Cardiac fibroblast (primary cell): ENCODE results near the gene KIAA1755.

Experiments
- DNase-seq, 2 donors: peaks; one replicate each; pipeline versions ENCODE4 v3.0.0 to v3.0.0-alpha.2; 2010; ENCODE audit warnings: low read depth in 2 of 2
- H3K4me3 ChIP-seq, 2 donors: replicated peaks in 1 of 2; 1 replicate in 1 of 2; 2 replicates in 1 of 2; pipeline ENCODE4 v1.5.1; 2011; ENCODE audit warnings: low read depth in 2 of 2, low read length in 2 of 2, mild to moderate bottlenecking in 2 of 2, moderate library complexity in 1 of 2
- CTCF ChIP-seq: IDR thresholded peaks from one replicate; pipeline ENCODE4 v1.5.1; 2011; ENCODE audit warnings: low read depth, mild to moderate bottlenecking, low read length, inconsistent platforms

Gene KIAA1755

GRCh38 chr20:38278763-38279162 lies 18.2 kb upstream of the KIAA1755 start:
- TF ChIP-seq CTCF = no peak
- H3K4me3 ChIP-seq = no peak overlapping the region
- no peak for DNase-seq

GRCh38 chr20:38278131-38278530 lies 17.6 kb upstream of the KIAA1755 start:
- TF ChIP-seq CTCF = no peak

GRCh38 chr20:38277691-38278090 lies 17.2 kb upstream of the KIAA1755 start:
- no peak for TF ChIP-seq CTCF
- H3K4me3 ChIP-seq = no peak overlapping the region
- DNase-seq = no peak

More at GRCh38 chr20:38278131-38278530, 17.6 kb upstream of the KIAA1755 start:
- H3K4me3 ChIP-seq = no peak overlapping the region
- no peak for DNase-seq

GRCh38 chr20:38277285-38277684 lies 16.8 kb upstream of the KIAA1755 start:
- DNase-seq = no peak
- no peak for TF ChIP-seq CTCF
- no peak overlapping the region for H3K4me3 ChIP-seq

- no peak overlapping the region for H3K4me3 ChIP-seq
- DNase-seq = peak; percentile 73 to 96
- no peak for TF ChIP-seq CTCF
Measured at GRCh38 chr20:38275815-38276550, 15.4 kb upstream of the KIAA1755 start.

GRCh38 chr20:38272961-38273360 lies 12.4 kb upstream of the KIAA1755 start:
- peak; percentile 66 to 82 for DNase-seq
- no peak overlapping the region for H3K4me3 ChIP-seq
- TF ChIP-seq CTCF = no peak

- H3K4me3 ChIP-seq = no peak overlapping the region
- no peak for TF ChIP-seq CTCF
- peak; percentile 30 to 78 for DNase-seq
Measured at GRCh38 chr20:38272398-38272797, 11.9 kb upstream of the KIAA1755 start.
